Measurements from ENCODE around the gene ZSCAN21.

Gene ZSCAN21

DNA sequence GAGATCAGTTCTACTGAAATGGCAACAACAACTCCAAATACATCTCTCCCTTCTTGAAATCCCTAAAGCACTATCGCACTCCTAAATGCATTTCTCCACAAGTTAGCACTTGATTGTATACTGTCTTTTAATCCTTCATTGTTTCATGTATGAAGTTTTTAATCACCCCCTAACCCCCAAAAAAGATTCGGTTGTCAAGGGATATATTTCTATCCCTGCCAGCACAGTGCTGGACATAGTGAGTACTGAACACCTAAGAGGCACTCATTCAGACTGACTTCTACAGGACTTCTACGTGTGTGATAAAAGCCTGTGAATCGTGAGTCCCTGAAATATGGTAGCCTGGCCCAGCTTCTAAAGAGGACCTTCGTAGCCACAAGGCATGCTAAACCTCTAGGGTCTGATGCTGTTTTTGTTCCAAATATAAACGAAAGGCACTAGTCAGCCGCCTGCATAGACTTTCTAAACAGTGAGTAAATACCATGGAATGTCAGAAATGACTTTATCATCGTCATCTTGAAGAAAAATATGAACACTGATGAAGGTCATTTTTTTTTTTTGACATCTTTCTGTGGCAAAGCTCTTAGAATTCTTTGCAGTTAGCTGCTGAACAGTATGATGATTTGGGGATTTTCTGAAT, 14.6 kb upstream of the ZSCAN21 start:
- TF ChIP-seq RAD21 (IDR thresholded peaks at IDR 0.05; ENCODE audit: low read depth) (no peak), EP300 (IDR thresholded peaks at IDR 0.05; ENCODE audit: borderline replicate concordance) (no peak), NFIC (IDR thresholded peaks at IDR 0.05) (no peak), CEBPB (IDR thresholded peaks at IDR 0.05) (no peak), TEAD4 (IDR thresholded peaks at IDR 0.05) (no peak), TCF12 (IDR thresholded peaks at IDR 0.05; ENCODE audit: low read depth) (no peak), ZBTB7A (IDR thresholded peaks at IDR 0.05; ENCODE audit: low read depth) (no peak), FOXM1 (IDR thresholded peaks at IDR 0.05; ENCODE audit: borderline replicate concordance, low read depth) (no peak), CREB1 (IDR thresholded peaks at IDR 0.05; ENCODE audit: low read depth) (no peak), TAF1 (IDR thresholded peaks at IDR 0.05; ENCODE audit: low read depth) (no peak), EGR1 (IDR thresholded peaks at IDR 0.05) (no peak), YY1 (IDR thresholded peaks at IDR 0.05; ENCODE audit: low read depth) (no peak)
- TF ChIP-seq, protein P1, sequence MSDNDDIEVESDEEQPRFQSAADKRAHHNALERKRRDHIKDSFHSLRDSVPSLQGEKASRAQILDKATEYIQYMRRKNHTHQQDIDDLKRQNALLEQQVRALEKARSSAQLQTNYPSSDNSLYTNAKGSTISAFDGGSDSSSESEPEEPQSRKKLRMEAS (IDR thresholded peaks at IDR 0.05), result no peak
- TF ChIP-seq, protein P2, sequence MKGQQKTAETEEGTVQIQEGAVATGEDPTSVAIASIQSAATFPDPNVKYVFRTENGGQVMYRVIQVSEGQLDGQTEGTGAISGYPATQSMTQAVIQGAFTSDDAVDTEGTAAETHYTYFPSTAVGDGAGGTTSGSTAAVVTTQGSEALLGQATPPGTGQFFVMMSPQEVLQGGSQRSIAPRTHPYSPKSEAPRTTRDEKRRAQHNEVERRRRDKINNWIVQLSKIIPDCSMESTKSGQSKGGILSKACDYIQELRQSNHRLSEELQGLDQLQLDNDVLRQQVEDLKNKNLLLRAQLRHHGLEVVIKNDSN (IDR thresholded peaks at IDR 0.05), result no peak
- TF ChIP-seq, protein P3, sequence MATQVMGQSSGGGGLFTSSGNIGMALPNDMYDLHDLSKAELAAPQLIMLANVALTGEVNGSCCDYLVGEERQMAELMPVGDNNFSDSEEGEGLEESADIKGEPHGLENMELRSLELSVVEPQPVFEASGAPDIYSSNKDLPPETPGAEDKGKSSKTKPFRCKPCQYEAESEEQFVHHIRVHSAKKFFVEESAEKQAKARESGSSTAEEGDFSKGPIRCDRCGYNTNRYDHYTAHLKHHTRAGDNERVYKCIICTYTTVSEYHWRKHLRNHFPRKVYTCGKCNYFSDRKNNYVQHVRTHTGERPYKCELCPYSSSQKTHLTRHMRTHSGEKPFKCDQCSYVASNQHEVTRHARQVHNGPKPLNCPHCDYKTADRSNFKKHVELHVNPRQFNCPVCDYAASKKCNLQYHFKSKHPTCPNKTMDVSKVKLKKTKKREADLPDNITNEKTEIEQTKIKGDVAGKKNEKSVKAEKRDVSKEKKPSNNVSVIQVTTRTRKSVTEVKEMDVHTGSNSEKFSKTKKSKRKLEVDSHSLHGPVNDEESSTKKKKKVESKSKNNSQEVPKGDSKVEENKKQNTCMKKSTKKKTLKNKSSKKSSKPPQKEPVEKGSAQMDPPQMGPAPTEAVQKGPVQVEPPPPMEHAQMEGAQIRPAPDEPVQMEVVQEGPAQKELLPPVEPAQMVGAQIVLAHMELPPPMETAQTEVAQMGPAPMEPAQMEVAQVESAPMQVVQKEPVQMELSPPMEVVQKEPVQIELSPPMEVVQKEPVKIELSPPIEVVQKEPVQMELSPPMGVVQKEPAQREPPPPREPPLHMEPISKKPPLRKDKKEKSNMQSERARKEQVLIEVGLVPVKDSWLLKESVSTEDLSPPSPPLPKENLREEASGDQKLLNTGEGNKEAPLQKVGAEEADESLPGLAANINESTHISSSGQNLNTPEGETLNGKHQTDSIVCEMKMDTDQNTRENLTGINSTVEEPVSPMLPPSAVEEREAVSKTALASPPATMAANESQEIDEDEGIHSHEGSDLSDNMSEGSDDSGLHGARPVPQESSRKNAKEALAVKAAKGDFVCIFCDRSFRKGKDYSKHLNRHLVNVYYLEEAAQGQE (IDR thresholded peaks at IDR 0.05; ENCODE audit: low read depth), result no peak

DNA sequence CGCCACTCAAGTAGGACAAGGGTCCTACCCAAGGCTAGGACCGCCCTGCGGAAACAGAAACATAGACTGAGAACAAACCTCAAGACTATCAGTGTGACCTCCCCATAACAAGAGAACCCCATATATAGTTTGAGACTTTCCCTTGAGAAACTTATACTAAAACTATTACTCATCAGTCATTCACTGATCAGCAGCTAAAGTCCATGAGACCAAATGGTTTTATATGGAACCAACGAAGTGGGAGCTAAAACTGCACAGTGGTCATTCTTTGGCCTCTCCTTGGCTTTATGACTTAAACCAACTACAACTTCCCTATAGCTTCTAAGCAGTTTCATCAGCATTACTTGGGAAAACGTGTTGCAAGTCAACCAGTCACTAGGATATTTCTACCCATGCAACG, 13.7 kb upstream of the ZSCAN21 start:
- TF ChIP-seq, protein P3 (IDR thresholded peaks at IDR 0.05; ENCODE audit: low read depth), result no peak
- TF ChIP-seq TCF12 (IDR thresholded peaks at IDR 0.05; ENCODE audit: low read depth), result no peak
- TF ChIP-seq, protein P2 (IDR thresholded peaks at IDR 0.05), result no peak
- no peak for TF ChIP-seq EGR1 (IDR thresholded peaks at IDR 0.05)
- TF ChIP-seq FOXM1 (IDR thresholded peaks at IDR 0.05; ENCODE audit: borderline replicate concordance, low read depth), result no peak
- TF ChIP-seq, protein P1 (IDR thresholded peaks at IDR 0.05), result no peak
- TF ChIP-seq RAD21 (IDR thresholded peaks at IDR 0.05; ENCODE audit: low read depth), result no peak
- no peak for TF ChIP-seq TAF1 (IDR thresholded peaks at IDR 0.05; ENCODE audit: low read depth)
- TF ChIP-seq TEAD4 (IDR thresholded peaks at IDR 0.05), result no peak
- no peak for TF ChIP-seq EP300 (IDR thresholded peaks at IDR 0.05; ENCODE audit: borderline replicate concordance)
- no peak for TF ChIP-seq YY1 (IDR thresholded peaks at IDR 0.05; ENCODE audit: low read depth)
- no peak for TF ChIP-seq NFIC (IDR thresholded peaks at IDR 0.05)
- no peak for TF ChIP-seq CEBPB (IDR thresholded peaks at IDR 0.05)
- TF ChIP-seq CREB1 (IDR thresholded peaks at IDR 0.05; ENCODE audit: low read depth), result no peak
- no peak for TF ChIP-seq ZBTB7A (IDR thresholded peaks at IDR 0.05; ENCODE audit: low read depth)

DNA sequence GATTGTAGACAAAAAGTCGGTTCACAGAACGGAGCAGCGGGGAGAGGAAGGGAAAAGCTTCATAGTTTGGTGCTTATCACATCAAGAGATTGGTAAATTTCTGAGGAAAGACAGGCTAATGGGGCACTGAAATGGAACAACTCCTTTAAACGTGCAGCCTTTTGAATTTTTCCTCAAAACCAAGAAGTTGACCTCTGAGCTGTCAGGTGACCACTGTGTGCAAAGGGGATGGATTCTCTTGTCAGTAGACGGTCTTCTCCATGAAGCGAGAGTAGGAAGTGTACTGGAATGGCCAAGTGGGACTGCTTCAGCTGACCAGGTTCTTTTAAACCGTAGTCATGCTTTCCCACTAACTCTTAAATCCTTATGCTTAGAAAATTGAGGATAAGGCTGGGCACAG, 11.2 kb upstream of the ZSCAN21 start:
- TF ChIP-seq YY1 (IDR thresholded peaks at IDR 0.05; ENCODE audit: low read depth), result no peak
- TF ChIP-seq TCF12 (IDR thresholded peaks at IDR 0.05; ENCODE audit: low read depth), result no peak
- TF ChIP-seq EGR1 (IDR thresholded peaks at IDR 0.05), result no peak
- TF ChIP-seq RAD21 (IDR thresholded peaks at IDR 0.05; ENCODE audit: low read depth), result no peak
- TF ChIP-seq TAF1 (IDR thresholded peaks at IDR 0.05; ENCODE audit: low read depth), result no peak
- TF ChIP-seq ZBTB7A (IDR thresholded peaks at IDR 0.05; ENCODE audit: low read depth), result no peak
- TF ChIP-seq, protein P3 (IDR thresholded peaks at IDR 0.05; ENCODE audit: low read depth), result no peak
- no peak for TF ChIP-seq FOXM1 (IDR thresholded peaks at IDR 0.05; ENCODE audit: borderline replicate concordance, low read depth)
- TF ChIP-seq, protein P2 (IDR thresholded peaks at IDR 0.05), result no peak
- no peak for TF ChIP-seq NFIC (IDR thresholded peaks at IDR 0.05)
- TF ChIP-seq EP300 (IDR thresholded peaks at IDR 0.05; ENCODE audit: borderline replicate concordance), result no peak

Data from Ishikawa (cell line).